NB4 (cell line): Measurements from ENCODE around the gene TGM4.

ENCODE experiments used
- CTCF ChIP-seq: IDR thresholded peaks from one replicate; pipeline ENCODE4 v1.5.1; 2012; ENCODE audit warnings: low read depth, low read length
- MAX ChIP-seq: IDR thresholded peaks from 2 replicates; pipeline ENCODE4 v1.6.1; 2011; ENCODE audit warnings: low read depth, low read length
- POLR2A ChIP-seq: IDR thresholded peaks from 2 replicates; pipeline ENCODE4 v1.6.1; 2011; ENCODE audit warnings: mild to moderate bottlenecking; ENCODE audit not compliant: insufficient read length; ENCODE audit errors: extremely low read depth

GRCh38 chr3:44942202-44942921 is 68.0 kb downstream of the TGM4 start:
- TF ChIP-seq CTCF, result no peak
- TF ChIP-seq POLR2A, result no peak
- TF ChIP-seq MAX, result no peak
